ENCODE measurements around the gene RAB10. TPM values are rescaled to one million over a fixed set of nuclear protein-coding genes. Genes with fewer than 3 reads are reported as not detected.

Gene RAB10
- polyA plus RNA-seq, 4 donors, result 39.7 to 79.3 (median 56.9) TPM

DNA sequence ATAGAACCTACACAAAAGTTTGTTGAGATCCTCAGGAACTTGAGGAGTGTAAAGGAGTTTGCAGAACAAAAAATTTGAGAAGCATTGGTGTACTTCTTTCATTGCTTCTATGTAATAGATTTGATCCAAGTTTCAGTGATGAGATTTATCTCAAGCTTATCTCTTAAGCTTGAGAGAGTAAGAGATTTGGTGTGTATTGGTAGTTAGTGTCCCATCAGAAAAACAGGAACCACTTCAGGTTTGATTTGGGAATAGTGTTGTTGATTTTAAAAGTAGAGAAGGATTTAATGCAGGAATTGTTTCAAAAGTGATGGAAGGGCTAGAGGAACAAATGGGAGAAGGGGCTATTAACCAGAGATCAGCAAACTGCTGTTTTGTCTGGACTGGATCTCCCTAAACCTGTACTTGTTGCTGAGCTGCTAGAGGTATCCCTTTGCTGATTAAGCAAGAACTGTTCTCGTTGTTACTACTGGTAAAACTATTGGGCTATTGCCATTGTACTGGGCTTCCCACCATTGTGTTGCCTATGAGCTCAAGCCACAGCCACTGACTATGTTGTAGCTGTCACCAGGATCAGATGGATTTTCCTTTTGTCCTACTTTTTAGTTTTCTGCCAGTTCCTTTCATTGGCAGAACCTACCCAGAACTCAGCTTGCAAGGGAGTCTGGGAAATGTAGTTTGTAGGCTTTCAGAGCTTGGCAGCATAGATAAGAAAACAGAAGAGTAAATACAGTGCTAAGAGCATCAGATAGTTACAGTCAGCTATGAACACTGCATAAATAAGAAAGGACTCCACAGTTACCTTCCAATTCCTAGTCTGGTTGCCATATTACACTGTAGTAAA is 39.3 kb downstream of the RAB10 start:
- peak overlapping the region in 1 of 3 donors; percentile 21 for H3K27ac ChIP-seq (ENCODE audit: low read depth in 1 of 3, low read length in 2 of 3)
- peaks cover 6 to 22% (median 19%) of the 10 kb centered on the region in 3 donors for H3K4me1 ChIP-seq (ENCODE audit: control insufficient read depth in 3 of 3, insufficient read depth in 2 of 3, low read depth in 1 of 3, low read length in 2 of 3)
- no peak overlapping the region for H3K4me3 ChIP-seq (ENCODE audit: low read depth in 1 of 3, low read length in 3 of 3)
- H3K36me3 ChIP-seq (ENCODE audit: control insufficient read depth in 3 of 3, insufficient read depth in 2 of 3, low read depth in 1 of 3, low read length in 3 of 3), result no peaks in the 10 kb centered on the region
- H3K9me3 ChIP-seq (ENCODE audit: control insufficient read depth in 2 of 2, insufficient read depth in 1 of 2, low read depth in 1 of 2, low read length in 1 of 2), result no peaks in the 10 kb centered on the region
- DNase-seq (peak; percentile 37 to 41), FAIRE-seq (no peak)
- 38 to 56% (median 49%) methylated on average over 1 of the region's 1 CpG for WGBS, 3 donors
- H3K27me3 ChIP-seq (ENCODE audit: control insufficient read depth in 3 of 3, insufficient read depth in 3 of 3, low read length in 3 of 3), result no peaks in the 10 kb centered on the region

DNA sequence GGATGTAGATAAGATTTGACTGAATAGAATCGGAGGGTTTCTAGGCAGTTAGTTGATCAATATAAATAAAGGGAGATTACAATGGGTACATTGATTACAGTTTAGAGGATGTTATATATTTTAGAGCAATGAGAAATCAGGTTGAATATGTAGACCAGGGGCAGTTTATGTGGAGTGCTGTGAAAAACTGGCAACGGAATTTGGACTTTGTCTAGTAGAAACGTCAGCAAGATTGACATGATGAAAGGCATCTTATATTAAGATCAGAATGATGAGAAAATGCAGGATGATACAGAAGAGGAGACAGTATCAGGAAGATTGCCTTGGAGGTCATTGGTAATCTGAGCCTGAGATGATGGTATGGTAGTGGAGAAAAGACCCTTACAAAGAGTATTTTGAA is 39.9 kb downstream of the RAB10 start:
- DNase-seq (peak; percentile 45 to 61), FAIRE-seq (no peak)
- no peaks in the 10 kb centered on the region for H3K9me3 ChIP-seq (ENCODE audit: control insufficient read depth in 2 of 2, insufficient read depth in 1 of 2, low read depth in 1 of 2, low read length in 1 of 2)
- H3K27me3 ChIP-seq (ENCODE audit: control insufficient read depth in 3 of 3, insufficient read depth in 3 of 3, low read length in 3 of 3), result no peaks in the 10 kb centered on the region
- H3K4me1 ChIP-seq (ENCODE audit: control insufficient read depth in 3 of 3, insufficient read depth in 2 of 3, low read depth in 1 of 3, low read length in 2 of 3), result peaks cover 6 to 21% (median 16%) of the 10 kb centered on the region in 3 donors
- 20 to 66% (median 39%) methylated on average over 3 of the region's 3 CpGs for WGBS, 3 donors
- peak overlapping the region in 1 of 3 donors; percentile 21 for H3K27ac ChIP-seq (ENCODE audit: low read depth in 1 of 3, low read length in 2 of 3)
- no peaks in the 10 kb centered on the region for H3K36me3 ChIP-seq (ENCODE audit: control insufficient read depth in 3 of 3, insufficient read depth in 2 of 3, low read depth in 1 of 3, low read length in 3 of 3)
- H3K4me3 ChIP-seq (ENCODE audit: low read depth in 1 of 3, low read length in 3 of 3), result no peak overlapping the region

DNA sequence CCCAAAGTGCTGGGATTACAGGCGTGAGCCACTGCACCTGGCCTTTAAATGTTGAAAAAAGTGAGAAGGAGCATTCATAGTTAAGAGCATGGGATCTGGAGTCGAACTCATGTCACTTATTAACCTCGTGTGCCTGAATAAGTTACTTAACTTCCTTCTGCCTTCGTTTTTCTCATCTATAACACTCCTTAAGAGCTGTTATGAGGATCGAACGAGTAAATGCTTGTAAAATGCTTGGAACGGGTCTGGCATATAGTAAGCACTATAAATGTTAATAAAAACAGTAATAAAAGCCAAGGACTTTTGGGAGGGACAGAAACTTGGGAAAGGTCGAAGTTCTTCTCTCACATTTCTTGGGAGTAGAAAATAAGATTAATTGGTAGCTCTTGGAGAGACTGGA is 40.8 kb downstream of the RAB10 start:
- no peak overlapping the region for H3K4me3 ChIP-seq (ENCODE audit: low read depth in 1 of 3, low read length in 3 of 3)
- no peak for FAIRE-seq

DNA sequence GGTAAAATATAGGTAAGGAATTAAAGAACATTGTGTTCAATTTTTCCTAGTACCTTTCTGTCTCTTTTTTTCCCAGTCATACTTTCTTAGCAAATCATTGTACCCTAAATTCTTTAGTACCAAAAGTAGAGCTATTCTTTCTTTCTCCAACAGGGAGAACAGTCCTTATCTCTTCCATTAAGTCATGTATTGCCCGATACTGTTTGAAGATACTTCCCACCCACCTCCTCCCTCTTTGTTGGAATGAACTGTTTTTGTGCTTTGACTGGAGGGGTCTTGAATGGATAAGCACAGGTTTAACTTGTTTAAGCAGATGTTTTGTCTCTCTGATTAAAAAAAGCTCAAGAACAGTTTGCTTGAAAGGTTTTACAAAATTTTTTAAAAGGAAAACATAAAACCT is 41.3 kb downstream of the RAB10 start:
- DNase-seq, result peak in 1 of 2 donors; percentile 18
- Histone ChIP-seq H3K27me3 (ENCODE audit: control insufficient read depth in 3 of 3, insufficient read depth in 3 of 3, low read length in 3 of 3) (no peaks in the 10 kb centered on the region), H3K9me3 (ENCODE audit: control insufficient read depth in 2 of 2, insufficient read depth in 1 of 2, low read depth in 1 of 2, low read length in 1 of 2) (peaks cover 0 to under 1% of the 10 kb centered on the region in 2 donors), H3K27ac (ENCODE audit: low read depth in 1 of 3, low read length in 2 of 3) (peak overlapping the region in 1 of 3 donors; percentile 21), H3K36me3 (ENCODE audit: control insufficient read depth in 3 of 3, insufficient read depth in 2 of 3, low read depth in 1 of 3, low read length in 3 of 3) (no peaks in the 10 kb centered on the region), H3K4me1 (ENCODE audit: control insufficient read depth in 3 of 3, insufficient read depth in 2 of 3, low read depth in 1 of 3, low read length in 2 of 3) (peaks cover 5 to 21% (median 10%) of the 10 kb centered on the region in 3 donors), H3K4me3 (ENCODE audit: low read depth in 1 of 3, low read length in 3 of 3) (no peak overlapping the region)
- no peak for FAIRE-seq
- 14 to 59% (median 45%) methylated on average over 1 of the region's 1 CpG for WGBS, 3 donors

More for the DNA sequence above, 40.8 kb downstream of the RAB10 start:
- whole genome bisulfite sequencing, 3 donors, result 14 to 53% (median 43%) methylated on average over 8 of the region's 8 CpGs
- DNase-seq, result peak; percentile 58 to 61
- Histone ChIP-seq H3K27me3 (ENCODE audit: control insufficient read depth in 3 of 3, insufficient read depth in 3 of 3, low read length in 3 of 3) (no peaks in the 10 kb centered on the region), H3K9me3 (ENCODE audit: control insufficient read depth in 2 of 2, insufficient read depth in 1 of 2, low read depth in 1 of 2, low read length in 1 of 2) (no peaks in the 10 kb centered on the region), H3K4me1 (ENCODE audit: control insufficient read depth in 3 of 3, insufficient read depth in 2 of 3, low read depth in 1 of 3, low read length in 2 of 3) (peaks cover 6 to 21% (median 12%) of the 10 kb centered on the region in 3 donors), H3K36me3 (ENCODE audit: control insufficient read depth in 3 of 3, insufficient read depth in 2 of 3, low read depth in 1 of 3, low read length in 3 of 3) (no peaks in the 10 kb centered on the region), H3K27ac (ENCODE audit: low read depth in 1 of 3, low read length in 2 of 3) (peak overlapping the region in 1 of 3 donors; percentile 21)

DNA sequence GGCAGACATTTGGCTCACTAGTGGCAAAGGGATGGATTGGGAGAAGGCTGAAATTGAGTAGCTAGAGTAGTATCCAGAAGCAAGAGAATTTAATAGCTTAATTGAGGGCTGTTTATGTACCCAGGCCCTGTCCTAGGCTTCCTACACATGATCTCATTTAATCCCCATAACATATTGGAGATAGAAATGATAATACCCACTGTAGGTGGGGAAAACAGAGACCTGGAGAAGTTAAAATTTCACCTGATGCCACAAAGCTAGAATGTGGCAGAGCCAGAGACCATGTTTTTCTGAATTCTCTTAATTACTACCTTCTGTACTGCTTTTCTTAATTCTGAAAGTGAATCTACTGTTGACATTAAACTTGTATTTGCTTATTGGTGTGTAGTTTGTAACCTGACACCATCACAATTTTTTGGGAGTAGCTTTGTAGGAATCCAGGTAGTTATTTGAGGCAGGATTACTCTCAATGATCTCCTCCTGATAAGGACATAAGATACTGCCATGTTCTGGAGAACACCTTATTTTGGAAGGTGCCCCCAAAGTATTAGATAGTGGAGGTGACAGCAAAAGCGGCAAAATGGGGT is 42.2 kb downstream of the RAB10 start:
- DNase-seq, result no peak
- no peak overlapping the region for H3K27ac ChIP-seq (ENCODE audit: low read depth in 1 of 3, low read length in 2 of 3)

DNA sequence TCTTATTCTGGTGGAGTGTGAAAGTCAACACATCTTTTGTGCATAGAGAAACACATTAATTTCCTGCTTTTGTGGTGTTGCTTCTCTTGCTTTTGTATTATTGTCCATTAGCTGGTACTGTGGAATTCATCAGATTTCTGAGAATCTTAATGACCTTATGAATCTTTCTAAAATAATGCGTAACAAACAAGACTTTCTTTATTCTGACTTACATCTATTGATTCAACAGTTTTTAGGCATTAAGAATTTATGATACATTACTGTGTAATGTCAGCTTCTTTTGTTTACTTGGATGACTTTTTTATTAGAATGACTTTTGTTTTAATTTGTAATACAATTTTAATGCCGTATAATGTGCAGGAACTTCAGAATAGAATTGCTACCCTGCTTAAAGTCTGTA is 43.4 kb downstream of the RAB10 start:
- no peak for DNase-seq
- 91 to 98% (median 92%) methylated on average over 2 of the region's 2 CpGs for WGBS, 3 donors
- Histone ChIP-seq H3K36me3 (ENCODE audit: control insufficient read depth in 3 of 3, insufficient read depth in 2 of 3, low read depth in 1 of 3, low read length in 3 of 3) (no peaks in the 10 kb centered on the region), H3K4me1 (ENCODE audit: control insufficient read depth in 3 of 3, insufficient read depth in 2 of 3, low read depth in 1 of 3, low read length in 2 of 3) (peaks cover 5 to 21% (median 10%) of the 10 kb centered on the region in 3 donors), H3K27ac (ENCODE audit: low read depth in 1 of 3, low read length in 2 of 3) (no peak overlapping the region), H3K9me3 (ENCODE audit: control insufficient read depth in 2 of 2, insufficient read depth in 1 of 2, low read depth in 1 of 2, low read length in 1 of 2) (peaks cover 0 to 11% of the 10 kb centered on the region in 2 donors), H3K27me3 (ENCODE audit: control insufficient read depth in 3 of 3, insufficient read depth in 3 of 3, low read length in 3 of 3) (no peaks in the 10 kb centered on the region), H3K4me3 (ENCODE audit: low read depth in 1 of 3, low read length in 3 of 3) (no peak overlapping the region)
- no peak for FAIRE-seq

More for the DNA sequence above, 42.2 kb downstream of the RAB10 start:
- no peak for FAIRE-seq
- Histone ChIP-seq H3K36me3 (ENCODE audit: control insufficient read depth in 3 of 3, insufficient read depth in 2 of 3, low read depth in 1 of 3, low read length in 3 of 3) (no peaks in the 10 kb centered on the region), H3K4me1 (ENCODE audit: control insufficient read depth in 3 of 3, insufficient read depth in 2 of 3, low read depth in 1 of 3, low read length in 2 of 3) (peaks cover 5 to 21% (median 10%) of the 10 kb centered on the region in 3 donors), H3K4me3 (ENCODE audit: low read depth in 1 of 3, low read length in 3 of 3) (no peak overlapping the region), H3K27me3 (ENCODE audit: control insufficient read depth in 3 of 3, insufficient read depth in 3 of 3, low read length in 3 of 3) (no peaks in the 10 kb centered on the region), H3K9me3 (ENCODE audit: control insufficient read depth in 2 of 2, insufficient read depth in 1 of 2, low read depth in 1 of 2, low read length in 1 of 2) (peaks cover 0 to 10% of the 10 kb centered on the region in 2 donors)
- 95 to 100% (median 100%) methylated on average over 1 of the region's 1 CpG for WGBS, 3 donors

DNA sequence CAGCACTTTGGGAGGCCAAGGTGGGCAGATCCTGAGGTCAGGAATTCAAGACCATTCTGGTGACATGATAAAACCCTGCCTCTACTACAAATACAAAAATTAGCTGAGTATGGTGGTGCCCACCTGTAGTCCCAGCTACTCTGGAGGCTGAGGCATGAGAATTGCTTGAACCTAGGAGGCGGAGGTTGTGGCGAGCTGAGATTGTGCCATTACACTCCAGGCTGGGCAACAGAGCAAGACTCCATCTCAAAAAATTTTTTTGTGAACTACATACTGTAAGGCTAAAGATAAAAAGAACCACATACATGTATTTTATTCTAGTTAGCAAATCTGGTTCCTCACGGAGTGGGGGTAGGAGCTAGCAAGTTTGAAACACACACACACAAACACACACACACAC is 45.1 kb downstream of the RAB10 start:
- no peak for FAIRE-seq
- H3K4me3 ChIP-seq (ENCODE audit: low read depth in 1 of 3, low read length in 3 of 3), result no peak overlapping the region
- no peak for DNase-seq

DNA sequence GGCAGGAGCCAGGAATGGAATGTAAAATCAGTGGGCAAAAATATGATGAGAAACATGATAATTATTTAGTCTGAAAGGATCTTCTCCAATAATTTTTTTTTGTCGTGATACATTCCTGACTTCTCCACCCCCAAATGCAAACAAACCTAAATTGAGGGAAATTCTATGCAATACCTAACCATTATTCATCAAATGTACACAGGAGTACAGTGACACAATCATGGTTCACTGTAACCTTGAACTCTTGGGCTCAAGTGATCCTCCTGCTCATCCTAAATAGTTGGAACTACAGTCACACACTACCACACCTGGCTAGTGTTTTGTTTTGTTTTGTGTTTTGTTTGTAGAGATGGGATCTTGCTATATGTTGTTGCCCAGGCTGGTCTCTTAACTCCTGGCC is 46.5 kb downstream of the RAB10 start:
- H3K27ac ChIP-seq (ENCODE audit: low read depth in 1 of 3, low read length in 2 of 3), result no peak overlapping the region
- FAIRE-seq (no peak), DNase-seq (no peak)
- no peak overlapping the region for H3K4me3 ChIP-seq (ENCODE audit: low read depth in 1 of 3, low read length in 3 of 3)
- WGBS, 3 donors, result 89 to 95% (median 90%) methylated on average over 1 of the region's 1 CpG
- no peaks in the 10 kb centered on the region for H3K27me3 ChIP-seq (ENCODE audit: control insufficient read depth in 3 of 3, insufficient read depth in 3 of 3, low read length in 3 of 3)
- peaks cover 0 to 5% (median 0%) of the 10 kb centered on the region in 3 donors for H3K4me1 ChIP-seq (ENCODE audit: control insufficient read depth in 3 of 3, insufficient read depth in 2 of 3, low read depth in 1 of 3, low read length in 2 of 3)
- H3K36me3 ChIP-seq (ENCODE audit: control insufficient read depth in 3 of 3, insufficient read depth in 2 of 3, low read depth in 1 of 3, low read length in 3 of 3), result peaks cover 0 to 4% (median 0%) of the 10 kb centered on the region in 3 donors
- H3K9me3 ChIP-seq (ENCODE audit: control insufficient read depth in 2 of 2, insufficient read depth in 1 of 2, low read depth in 1 of 2, low read length in 1 of 2), result peaks cover 0 to 19% of the 10 kb centered on the region in 2 donors

More for the DNA sequence above, 45.1 kb downstream of the RAB10 start:
- Histone ChIP-seq H3K4me1 (ENCODE audit: control insufficient read depth in 3 of 3, insufficient read depth in 2 of 3, low read depth in 1 of 3, low read length in 2 of 3) (peaks cover 0 to 12% (median 5%) of the 10 kb centered on the region in 3 donors), H3K36me3 (ENCODE audit: control insufficient read depth in 3 of 3, insufficient read depth in 2 of 3, low read depth in 1 of 3, low read length in 3 of 3) (peaks cover 0 to 4% (median 0%) of the 10 kb centered on the region in 3 donors), H3K27ac (ENCODE audit: low read depth in 1 of 3, low read length in 2 of 3) (no peak overlapping the region), H3K9me3 (ENCODE audit: control insufficient read depth in 2 of 2, insufficient read depth in 1 of 2, low read depth in 1 of 2, low read length in 1 of 2) (peaks cover 0 to 18% of the 10 kb centered on the region in 2 donors), H3K27me3 (ENCODE audit: control insufficient read depth in 3 of 3, insufficient read depth in 3 of 3, low read length in 3 of 3) (no peaks in the 10 kb centered on the region)
- WGBS, 3 donors, result 98 to 100% (median 98%) methylated on average over 3 of the region's 3 CpGs

All from small intestine (tissue), 7 donors.